ENCODE results near the gene WWOX.
"Not testable (repeated sequence)": the region's sequence is repeated elsewhere in the genome, so short reads cannot be mapped to it uniquely, and the experiment has no call there.

The WWOX gene

DNA sequence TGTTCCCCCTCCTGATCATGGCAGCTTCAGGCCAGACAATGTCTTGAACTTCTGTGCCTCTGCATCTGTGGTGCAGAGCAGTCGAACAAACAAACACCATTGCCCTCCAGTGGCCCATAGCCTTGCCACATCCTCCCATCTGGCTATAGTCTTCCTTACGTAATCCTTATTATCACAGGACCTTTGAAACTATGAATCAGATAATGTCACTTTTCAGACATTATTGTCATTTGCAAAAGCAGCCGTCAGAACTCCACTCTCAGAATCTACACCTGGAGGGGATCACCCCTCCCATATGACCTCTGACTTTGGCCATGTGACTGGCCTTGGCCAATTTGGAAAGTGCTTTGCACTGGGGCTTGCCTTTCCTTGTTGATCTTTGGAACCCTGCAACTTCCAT is 1113.8 kb downstream of the WWOX start:
- no peak for DNase-seq

GRCh38 chr16:79215289-79215688 is 1115.8 kb downstream of the WWOX start:
- no peak for DNase-seq

DNA sequence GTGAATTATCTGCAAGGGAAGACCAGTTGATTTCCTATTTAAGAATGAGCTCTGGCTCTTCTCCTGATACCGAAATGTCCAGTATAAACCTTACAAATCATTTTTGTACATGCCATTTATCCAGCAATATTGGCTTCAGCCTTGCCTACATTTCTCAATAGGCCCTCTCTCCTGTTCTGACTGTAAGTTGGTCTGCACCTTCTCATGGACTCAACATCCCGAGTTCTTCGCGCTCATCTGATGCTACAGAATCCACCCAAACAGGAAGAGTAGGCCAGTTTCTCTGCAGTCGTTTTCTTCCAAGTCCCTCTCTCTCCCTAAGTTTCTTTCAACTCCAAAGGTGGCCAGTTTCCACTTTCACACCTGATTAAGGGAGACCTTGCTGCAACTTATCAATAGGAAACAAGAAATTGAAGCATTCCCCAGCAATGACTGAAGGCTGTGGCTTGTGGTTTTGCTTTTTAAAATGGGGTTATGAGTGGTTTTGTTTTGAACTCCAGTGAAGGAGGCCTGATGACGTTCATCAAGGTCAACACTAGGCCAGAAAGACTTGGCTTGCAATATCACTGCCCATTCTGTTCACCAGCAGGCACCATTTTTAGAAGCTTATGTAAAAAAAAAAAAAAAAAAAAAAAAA is 1118.0 kb downstream of the WWOX start:
- no peak for DNase-seq

DNA sequence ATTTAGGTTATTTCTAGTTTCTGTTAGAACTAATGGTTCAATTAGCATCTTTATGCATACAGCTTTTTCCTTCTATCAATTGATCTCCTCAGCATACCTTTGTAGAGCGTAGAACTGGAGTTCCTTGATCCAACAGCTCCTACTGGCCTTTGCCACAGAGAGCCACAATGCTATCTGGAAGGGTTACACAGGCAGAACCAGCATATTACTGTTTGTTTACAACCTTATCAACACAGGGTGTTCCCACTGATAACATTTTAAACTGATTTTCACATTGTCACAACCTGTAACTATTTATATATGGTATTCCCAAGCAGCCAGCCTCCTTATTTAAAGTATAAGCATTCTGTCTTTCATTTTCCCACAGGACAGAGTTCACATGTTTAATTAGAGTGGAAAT is 1118.9 kb downstream of the WWOX start:
- no peak for DNase-seq

DNA sequence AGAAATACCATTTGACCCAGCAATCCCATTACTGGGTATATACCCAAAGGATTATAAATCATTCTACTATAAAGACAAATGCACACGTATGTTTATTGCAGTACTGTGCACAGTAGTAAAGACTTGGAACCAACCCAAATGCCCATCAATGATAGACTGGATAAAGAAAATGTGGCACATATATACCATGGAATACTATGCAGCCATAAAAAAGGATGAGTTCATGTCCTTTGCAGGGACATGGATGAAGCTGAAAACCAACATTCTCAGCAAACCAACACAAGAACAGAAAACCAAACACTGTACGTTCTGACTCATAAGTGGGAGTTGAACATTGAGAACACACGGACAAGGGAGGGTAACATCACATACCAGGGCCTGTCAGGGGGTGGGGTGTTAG is 1126.5 kb downstream of the WWOX start:
- DNase-seq, result not testable (repeated sequence)

DNA sequence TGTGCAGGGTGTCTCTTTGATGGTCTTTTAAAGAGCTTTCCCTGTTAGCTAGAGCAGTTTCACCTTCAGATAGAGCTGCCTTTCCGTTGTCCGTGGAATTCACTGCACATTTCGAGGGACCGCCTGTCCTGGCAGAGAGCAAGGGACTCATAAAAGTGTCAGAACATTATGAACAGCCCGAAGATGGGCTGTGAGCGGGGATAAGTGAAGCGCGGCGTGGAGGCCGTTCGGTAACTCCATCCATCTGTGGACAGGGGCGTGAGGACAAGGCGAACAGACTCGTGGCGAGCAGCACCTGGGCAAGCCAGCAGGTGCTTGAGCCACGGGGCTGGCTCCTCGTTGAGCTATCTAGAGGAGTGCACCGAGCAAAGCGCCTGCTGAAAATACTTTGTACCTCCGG is 1129.9 kb downstream of the WWOX start:
- no peak for DNase-seq

DNA sequence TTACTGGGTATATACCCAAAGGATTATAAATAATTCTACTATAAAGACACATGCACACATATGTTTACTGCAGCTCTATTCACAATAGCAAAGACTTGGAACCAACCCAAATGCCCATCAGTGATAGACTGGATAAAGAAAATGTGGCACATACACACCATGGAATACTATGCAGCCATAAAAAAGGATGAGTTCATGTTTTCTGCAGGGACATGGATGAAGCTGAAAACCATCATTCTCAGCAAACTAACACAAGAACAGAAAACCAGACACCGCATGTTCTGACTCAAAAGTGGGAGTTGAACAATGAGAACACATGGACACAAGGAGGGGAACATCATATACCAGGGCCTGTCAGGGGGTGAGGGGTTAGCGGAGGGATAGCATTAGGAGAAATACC is 1146.2 kb downstream of the WWOX start:
- DNase-seq, result not testable (repeated sequence)

- DNase-seq, result no peak
These were observed 1147.9 kb downstream of the WWOX start for GRCh38 chr16:79247386-79247785.

- no peak for DNase-seq
These were observed 1148.9 kb downstream of the WWOX start for GRCh38 chr16:79248351-79248750.

GRCh38 chr16:79250502-79251098 is 1151.1 kb downstream of the WWOX start:
- DNase-seq, result no peak

DNA sequence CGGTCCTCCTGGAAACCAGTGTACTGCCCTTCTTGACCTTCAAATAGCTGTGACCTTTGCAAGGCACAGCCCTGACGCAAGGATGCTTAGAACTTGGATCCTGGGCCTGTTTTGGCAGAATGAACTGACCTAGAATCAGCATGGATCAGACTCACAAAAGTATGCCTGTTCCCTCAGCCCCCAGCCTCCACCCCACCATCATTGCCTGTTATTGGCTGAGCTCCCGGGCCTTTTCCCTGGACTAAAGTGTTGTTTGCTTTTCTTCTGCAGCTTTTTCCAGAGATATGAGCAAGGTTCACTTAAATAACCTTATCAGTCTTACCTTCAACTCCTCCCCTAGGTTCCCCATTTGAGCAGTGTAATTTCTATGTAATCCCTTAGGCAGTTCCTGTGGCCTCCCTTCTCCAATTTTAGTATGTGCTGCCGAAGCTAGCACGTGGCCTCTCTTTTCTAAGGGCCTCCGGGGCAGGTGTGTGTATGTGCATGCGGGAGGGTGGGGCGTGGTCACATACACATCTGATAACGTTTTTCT is 1153.7 kb downstream of the WWOX start:
- no peak for DNase-seq

DNA sequence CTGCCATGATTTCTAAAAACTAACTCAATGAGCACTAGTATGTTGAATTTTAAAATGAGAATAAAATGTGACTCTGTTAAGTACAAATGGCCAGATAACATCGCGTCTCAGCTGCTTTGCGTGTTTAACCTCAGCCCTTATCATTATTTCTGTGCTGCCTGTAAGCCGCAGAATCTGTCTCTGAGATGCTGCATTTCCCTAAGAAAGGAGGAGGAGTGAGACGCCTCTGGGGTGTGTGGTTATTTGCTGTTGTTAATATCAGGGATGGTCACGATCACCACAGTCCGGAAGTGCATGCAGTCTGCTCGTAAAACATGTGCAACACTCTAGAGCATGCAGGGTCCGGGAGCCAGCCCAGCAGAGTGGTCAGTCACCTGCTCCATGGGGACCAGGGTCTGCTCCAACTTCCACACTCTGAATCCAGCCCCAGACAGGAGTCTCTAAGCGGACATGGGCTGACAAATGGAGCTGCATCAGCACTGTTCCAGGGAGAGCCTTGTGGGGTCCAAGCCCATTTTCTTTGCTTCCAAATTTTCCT is 1158.6 kb downstream of the WWOX start:
- DNase-seq, result no peak

DNA sequence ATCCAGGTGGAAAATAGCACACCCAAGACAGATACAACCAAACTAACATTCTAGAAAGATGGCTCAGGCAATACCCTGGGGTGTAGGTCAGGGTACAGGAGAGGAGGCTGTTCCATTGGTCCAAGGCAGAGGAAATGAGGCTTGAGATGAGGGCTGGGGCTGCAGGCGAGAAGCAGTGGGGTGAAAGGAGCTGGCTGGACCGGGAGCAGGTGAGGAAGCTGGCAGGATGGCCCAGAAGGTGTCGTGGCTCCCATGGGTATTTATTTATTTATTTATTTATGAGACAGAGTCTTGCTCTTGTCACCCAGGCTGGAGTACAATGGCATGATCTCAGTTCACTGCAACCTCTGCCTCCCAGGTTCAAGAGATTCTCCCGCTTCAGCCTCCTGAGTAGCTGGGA is 1161.4 kb downstream of the WWOX start:
- not testable (repeated sequence) for DNase-seq

DNA sequence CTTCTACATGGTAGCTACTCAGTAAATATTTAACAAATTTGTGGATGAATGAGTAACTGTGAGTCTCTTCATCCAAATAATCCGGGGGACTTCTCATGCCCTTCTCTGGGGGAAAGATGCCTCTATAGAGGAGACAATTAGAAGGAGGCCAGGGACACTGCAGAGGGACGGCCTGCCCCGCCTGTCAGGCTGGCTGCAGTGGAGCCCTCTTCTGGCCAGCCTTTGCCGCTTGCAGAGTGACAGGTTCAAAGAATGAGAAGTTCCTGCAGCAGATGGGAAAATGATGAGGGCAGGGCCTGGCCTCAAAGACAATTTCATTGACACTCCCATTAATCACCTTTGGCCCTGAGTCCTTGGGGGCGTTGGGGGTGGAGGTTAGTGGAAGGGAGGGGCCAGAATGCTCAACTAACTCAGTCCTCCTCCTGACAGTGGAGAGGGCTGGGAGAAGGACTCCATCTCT is 1162.1 kb downstream of the WWOX start:
- DNase-seq, result no peak

GRCh38 chr16:79261944-79262552 is 1162.6 kb downstream of the WWOX start:
- no peak for DNase-seq
